Sigmoid colon (tissue), 7 donors: Measurements from ENCODE around the gene ZBBX. TPM values are rescaled to one million over a fixed set of nuclear protein-coding genes. Genes with fewer than 3 reads are reported as not detected.

Source experiments
- DNase-seq: peaks from one replicate; pipeline ENCODE4 v3.0.0-alpha.2; 2019
- H3K27ac ChIP-seq, 4 donors: fragments of 200-600 bp; sonication (generic); one replicate each; pipeline ENCODE4 v1.5.1; 2016 to 2019; ENCODE audit warnings: mild to moderate bottlenecking in 1 of 4
- H3K27me3 ChIP-seq, 3 donors: fragments of 200-600 bp; sonication (generic); one replicate each; pipeline ENCODE4 v1.5.1; 2019; ENCODE audit warnings: mild to moderate bottlenecking in 1 of 3
- H3K36me3 ChIP-seq, 4 donors: fragments of 200-600 bp; sonication (generic); one replicate each; pipeline ENCODE4 v1.5.1; 2016 to 2019
- H3K4me1 ChIP-seq, 4 donors: fragments of 200-600 bp; sonication (generic); one replicate each; pipeline ENCODE4 v1.5.1; 2017 to 2019
- H3K4me3 ChIP-seq, 4 donors: fragments of 200-600 bp; sonication (generic); one replicate each; pipeline ENCODE4 v1.5.1; 2017 to 2019; ENCODE audit warnings: mild to moderate bottlenecking in 2 of 4, moderate library complexity in 1 of 4
- H3K9me3 ChIP-seq, 4 donors: fragments of 200-600 bp in 3 of 4; sonication (generic) in 3 of 4; one replicate each; pipeline versions ENCODE4 v1.5.1 to v1.6.1; 2013 to 2019
- EP300 ChIP-seq, 4 donors: sonication (generic); formaldehyde crosslinking; IDR thresholded peaks; one replicate each; pipeline ENCODE4 v1.6.1; 2017; ENCODE audit warnings: antibody characterized with exemption in 4 of 4
- POLR2A ChIP-seq, 2 donors: fragments of 450-650 bp; IDR thresholded peaks; one replicate each; pipeline ENCODE4 v1.6.1; 2016; ENCODE audit warnings: antibody characterized with exemption in 2 of 2, mild to moderate bottlenecking in 2 of 2, moderate library complexity in 2 of 2
- POLR2AphosphoS5 ChIP-seq, 4 donors: sonication (generic); formaldehyde crosslinking; IDR thresholded peaks; one replicate each; pipeline ENCODE4 v1.6.1; 2017; ENCODE audit warnings: antibody characterized with exemption in 4 of 4
- WGBS, 2 donors: extraction: QIAGEN DNeasy Blood & Tissue Kit; methylation state at CpG; one replicate each; pipeline ENCODE4 v1.1.7; 2013; 5-methylcytosine and 5-hydroxymethylcytosine counted together
- intact Hi-C: fragments of 100-400 bp; cut with DNase I; formaldehyde crosslinking; loops from one replicate; pipeline ENCODE4 v1.15.1; 2023
- polyA plus RNA-seq, 3 donors: library from polyadenylated mRNA; stranded (reverse); fragments of 200-250 nt; gene quantifications; one replicate each; pipeline ENCODE4 v1.2.3, GENCODE V29; 2013
- total RNA-seq, 4 donors: library from RNA; depleted of rRNA; stranded (reverse); fragments of >200 nt; gene quantifications; one replicate each; pipeline ENCODE4 v1.1.0, GENCODE V29; 2016
- TF ChIP-seq, protein P1 (sequence below), 4 experiments: fragments of 450-650 bp in 3 of 4; fragments of 200-600 bp in 1 of 4; IDR thresholded peaks; one replicate each; pipeline ENCODE4 v1.5.1; 2016 to 2019; ENCODE audit warnings: antibody characterized with exemption in 4 of 4, mild to moderate bottlenecking in 3 of 4, moderate library complexity in 2 of 4
- donor health status: healthy with polysubstance abuse.
- donor health status: Bipolar disorder and iron deficiency.
- donor health status: healthy.

Gene ZBBX
- total and polyA plus RNA-seq, 7 donors: not detected

DNA sequence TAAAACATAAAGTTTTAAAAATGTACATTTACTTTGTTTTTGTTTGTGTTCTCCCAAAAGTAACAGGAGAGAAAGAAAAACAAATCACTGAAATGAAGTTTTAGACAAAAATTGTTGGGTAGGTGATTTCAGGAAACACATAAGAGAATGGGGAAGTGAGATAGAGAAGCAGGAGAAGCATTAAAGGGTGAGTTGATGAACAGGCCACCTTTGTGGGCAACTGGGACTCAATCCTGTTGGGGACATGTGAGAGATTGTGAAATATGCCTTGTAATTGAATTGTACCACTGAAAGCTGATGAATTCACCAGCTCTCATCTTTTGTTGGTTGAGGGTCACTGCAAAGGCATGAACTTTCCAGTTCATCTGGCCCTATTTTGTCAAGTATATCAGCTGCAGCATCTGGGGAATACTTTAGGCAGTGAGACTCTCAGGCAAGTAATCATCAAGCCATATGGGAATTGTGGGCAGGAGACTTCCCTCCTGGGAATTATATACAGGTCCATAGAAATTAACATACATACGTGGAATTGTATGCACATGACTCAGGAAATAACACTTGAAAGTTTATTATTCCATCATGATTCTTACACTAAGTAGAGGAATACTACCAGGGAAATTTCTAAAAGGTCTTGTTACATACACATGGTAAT lies 181.0 kb downstream of the ZBBX start:
- no peak for DNase-seq
- Histone ChIP-seq H3K36me3 (no peaks in the 10 kb centered on the region), H3K4me1 (no peaks in the 10 kb centered on the region), H3K27ac (no peak overlapping the region), H3K9me3 (no peaks in the 10 kb centered on the region), H3K27me3 (no peaks in the 10 kb centered on the region), H3K4me3 (no peak overlapping the region)
- 63 to 83% methylated on average over 1 of the region's 1 CpG for WGBS, 2 donors
- no peak for TF ChIP-seq POLR2A (IDR thresholded peaks at IDR 0.05)
- TF ChIP-seq EP300 (IDR thresholded peaks at IDR 0.05): no peak
- no peak for TF ChIP-seq POLR2AphosphoS5 (IDR thresholded peaks at IDR 0.05)
- TF ChIP-seq, protein P1, sequence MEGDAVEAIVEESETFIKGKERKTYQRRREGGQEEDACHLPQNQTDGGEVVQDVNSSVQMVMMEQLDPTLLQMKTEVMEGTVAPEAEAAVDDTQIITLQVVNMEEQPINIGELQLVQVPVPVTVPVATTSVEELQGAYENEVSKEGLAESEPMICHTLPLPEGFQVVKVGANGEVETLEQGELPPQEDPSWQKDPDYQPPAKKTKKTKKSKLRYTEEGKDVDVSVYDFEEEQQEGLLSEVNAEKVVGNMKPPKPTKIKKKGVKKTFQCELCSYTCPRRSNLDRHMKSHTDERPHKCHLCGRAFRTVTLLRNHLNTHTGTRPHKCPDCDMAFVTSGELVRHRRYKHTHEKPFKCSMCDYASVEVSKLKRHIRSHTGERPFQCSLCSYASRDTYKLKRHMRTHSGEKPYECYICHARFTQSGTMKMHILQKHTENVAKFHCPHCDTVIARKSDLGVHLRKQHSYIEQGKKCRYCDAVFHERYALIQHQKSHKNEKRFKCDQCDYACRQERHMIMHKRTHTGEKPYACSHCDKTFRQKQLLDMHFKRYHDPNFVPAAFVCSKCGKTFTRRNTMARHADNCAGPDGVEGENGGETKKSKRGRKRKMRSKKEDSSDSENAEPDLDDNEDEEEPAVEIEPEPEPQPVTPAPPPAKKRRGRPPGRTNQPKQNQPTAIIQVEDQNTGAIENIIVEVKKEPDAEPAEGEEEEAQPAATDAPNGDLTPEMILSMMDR (IDR thresholded peaks at IDR 0.05): no peak
- intact Hi-C loops: no loop called here

Other genes with a start within 250 kb of the ZBBX start
- under 1 TPM in 1 of 4 donors, not detected in 3; 0.27 TPM for gene SERPINI2, start 93.7 kb upstream of the ZBBX start, total RNA-seq
- gene SERPINI2, start 93.7 kb upstream of the ZBBX start, polyA plus RNA-seq: under 1 TPM in 1 of 3 donors, not detected in 2; 0.60 TPM